Activated T-cell treated with anti-CD3 and anti-CD28 coated beads, Interleukin-2, amount 50 U/mL, for 72 hours (primary cell): Measurements from ENCODE around the gene TIMD4. TPM values are rescaled to one million over a fixed set of nuclear protein-coding genes. Genes with fewer than 3 reads are reported as not detected.
"Not testable (repeated sequence)": the region's sequence is repeated elsewhere in the genome, so short reads cannot be mapped to it uniquely, and the experiment has no call there.

Experiments used
- ATAC-seq, 2 donors: fragments of 150-1000 bp; cut with Tn5 transposase; replicated peaks in 1 of 2; 2 replicates each; pipeline ENCODE4 v1.10.0; 2021; ENCODE audit warnings: moderate library complexity in 2 of 2, mild to moderate bottlenecking in 1 of 2
- DNase-seq, 2 donors: peaks; one replicate each; pipeline ENCODE4 v3.0.0; 2021 to 2022; ENCODE audit warnings: mixed read lengths in 1 of 2
- H3K27ac Mint-ChIP-seq: one replicate; pipeline ENCODE4 v1.8.0; 2022; ENCODE audit warnings: mild to moderate bottlenecking, moderate library complexity, mixed read lengths
- H3K27me3 Mint-ChIP-seq: one replicate; pipeline ENCODE4 v1.8.0; 2022; ENCODE audit warnings: low read depth, mixed read lengths
- H3K36me3 Mint-ChIP-seq, 2 donors: one replicate each; pipeline ENCODE4 v1.8.0; 2022; ENCODE audit warnings: mixed read lengths in 2 of 2, mild to moderate bottlenecking in 1 of 2; ENCODE audit not compliant: insufficient read depth in 2 of 2
- H3K4me1 Mint-ChIP-seq: one replicate; pipeline ENCODE4 v1.8.0; 2022; ENCODE audit warnings: low read depth, mixed read lengths
- H3K4me3 Mint-ChIP-seq, 2 donors: one replicate each; pipeline ENCODE4 v1.8.0; 2022; ENCODE audit warnings: mild to moderate bottlenecking in 2 of 2, mixed read lengths in 2 of 2, moderate library complexity in 2 of 2
- H3K9me3 Mint-ChIP-seq, 2 donors: one replicate each; pipeline ENCODE4 v1.8.0; 2022; ENCODE audit warnings: mixed read lengths in 2 of 2
- total RNA-seq, 2 donors: library from RNA; stranded (reverse); gene quantifications; one replicate each; pipeline ENCODE4 v1.2.3, GENCODE V29; 2022

TIMD4 gene
- 10 to 100 TPM in 1 of 2 donors, 1 to 10 TPM in 1; 7.3 to 10.6 TPM for total RNA-seq

GRCh38 chr5:156963125-156963524, at the start of gene TIMD4:
Gene TIMD4, minus strand, starts transcription at chr5:156963226. Its CDS starts 28 bp downstream, at chr5:156963198.
- Mint-ChIP-seq H3K27ac (no peak within 1 kb of the TSS), H3K4me1 (no peaks in the 10 kb centered on the region), H3K9me3 (peaks cover 0 to 2% of the 10 kb centered on the region in 2 donors), H3K36me3 (no peaks in the 10 kb centered on the region), H3K4me3 (no peak within 1 kb of the TSS), H3K27me3 (no peaks in the 10 kb centered on the region)
- ATAC-seq (no peak), DNase-seq (no peak)

- Mint-ChIP-seq H3K27ac (no peak overlapping the region), H3K4me3 (no peak overlapping the region), H3K4me1 (peaks cover 27% of the 10 kb centered on the region)
These were observed 43.2 kb upstream of the TIMD4 start for GRCh38 chr5:157006262-157006661.

GRCh38 chr5:157004893-157005551, 42.0 kb upstream of the TIMD4 start:
- peaks cover 27% of the 10 kb centered on the region for H3K4me1 Mint-ChIP-seq
- ATAC-seq, result peak; percentile 91
- peaks cover 8 to 14% of the 10 kb centered on the region in 2 donors for H3K9me3 Mint-ChIP-seq
- H3K4me3 Mint-ChIP-seq, result peak overlapping the region; percentile 44 to 49
- peak overlapping the region; percentile 27 for H3K27ac Mint-ChIP-seq
- peak; percentile 17 to 21 for DNase-seq
- H3K27me3 Mint-ChIP-seq, result no peaks in the 10 kb centered on the region
- H3K36me3 Mint-ChIP-seq, result peaks cover 11 to 30% of the 10 kb centered on the region in 2 donors

More at GRCh38 chr5:157006262-157006661, 43.2 kb upstream of the TIMD4 start:
- no peak for ATAC-seq
- no peak for DNase-seq
- Mint-ChIP-seq H3K36me3 (peaks cover 8 to 21% of the 10 kb centered on the region in 2 donors), H3K9me3 (peaks cover 4 to 11% of the 10 kb centered on the region in 2 donors), H3K27me3 (no peaks in the 10 kb centered on the region)

- no peak for ATAC-seq
- DNase-seq, result no peak
- no peak overlapping the region for H3K4me3 Mint-ChIP-seq
- H3K4me1 Mint-ChIP-seq, result no peaks in the 10 kb centered on the region
- no peaks in the 10 kb centered on the region for H3K27me3 Mint-ChIP-seq
- no peak overlapping the region for H3K27ac Mint-ChIP-seq
- H3K36me3 Mint-ChIP-seq, result peaks cover 0 to 2% of the 10 kb centered on the region in 2 donors
- H3K9me3 Mint-ChIP-seq, result peaks cover 0 to 3% of the 10 kb centered on the region in 2 donors
These were observed 28.7 kb upstream of the TIMD4 start for GRCh38 chr5:156991714-156992113.

GRCh38 chr5:156984064-156984463, 21.0 kb upstream of the TIMD4 start:
- Mint-ChIP-seq H3K36me3 (peaks cover 4 to 6% of the 10 kb centered on the region in 2 donors), H3K27me3 (no peaks in the 10 kb centered on the region), H3K9me3 (peaks cover 4 to 6% of the 10 kb centered on the region in 2 donors), H3K4me3 (no peak overlapping the region), H3K27ac (no peak overlapping the region), H3K4me1 (no peaks in the 10 kb centered on the region)
- no peak for ATAC-seq
- no peak for DNase-seq

GRCh38 chr5:156981481-156981880, 18.5 kb upstream of the TIMD4 start:
- no peaks in the 10 kb centered on the region for H3K27me3 Mint-ChIP-seq
- no peak for DNase-seq
- H3K36me3 Mint-ChIP-seq, result peaks cover 2 to 3% of the 10 kb centered on the region in 2 donors
- no peak overlapping the region for H3K4me3 Mint-ChIP-seq
- H3K4me1 Mint-ChIP-seq, result no peaks in the 10 kb centered on the region
- H3K27ac Mint-ChIP-seq, result peak overlapping the region; percentile 69
- H3K9me3 Mint-ChIP-seq, result peaks cover 2% of the 10 kb centered on the region in 2 donors
- ATAC-seq, result no peak

GRCh38 chr5:156974328-156974727, 11.3 kb upstream of the TIMD4 start:
- H3K27ac Mint-ChIP-seq, result no peak overlapping the region
- DNase-seq (no peak), ATAC-seq (no peak)
- peaks cover 14% of the 10 kb centered on the region for H3K4me1 Mint-ChIP-seq
- no peaks in the 10 kb centered on the region for H3K27me3 Mint-ChIP-seq
- H3K36me3 Mint-ChIP-seq, result no peaks in the 10 kb centered on the region
- H3K9me3 Mint-ChIP-seq, result peaks cover 1 to 3% of the 10 kb centered on the region in 2 donors
- H3K4me3 Mint-ChIP-seq, result no peak overlapping the region

- H3K27ac Mint-ChIP-seq, result no peak overlapping the region
- no peaks in the 10 kb centered on the region for H3K36me3 Mint-ChIP-seq
- DNase-seq, result no peak
- peaks cover 1 to 3% of the 10 kb centered on the region in 2 donors for H3K9me3 Mint-ChIP-seq
- peaks cover 14% of the 10 kb centered on the region for H3K4me1 Mint-ChIP-seq
- no peak overlapping the region for H3K4me3 Mint-ChIP-seq
- no peaks in the 10 kb centered on the region for H3K27me3 Mint-ChIP-seq
- ATAC-seq, result peak in 1 of 2 donors; percentile 29
These were observed 9.0 kb upstream of the TIMD4 start for GRCh38 chr5:156971848-156972525.

- no peak for DNase-seq
- H3K4me1 Mint-ChIP-seq, result peaks cover 14% of the 10 kb centered on the region
- H3K36me3 Mint-ChIP-seq, result no peaks in the 10 kb centered on the region
- H3K9me3 Mint-ChIP-seq, result peaks cover 1 to 3% of the 10 kb centered on the region in 2 donors
- H3K4me3 Mint-ChIP-seq, result no peak overlapping the region
- H3K27me3 Mint-ChIP-seq, result no peaks in the 10 kb centered on the region
- no peak overlapping the region for H3K27ac Mint-ChIP-seq
- peak; percentile 78 to 83 for ATAC-seq
These were observed 8.4 kb upstream of the TIMD4 start for GRCh38 chr5:156971415-156971814.

- not testable (repeated sequence) for H3K9me3 Mint-ChIP-seq, ATAC-seq, DNase-seq, H3K4me3 Mint-ChIP-seq, H3K36me3 Mint-ChIP-seq, H3K27ac Mint-ChIP-seq, H3K27me3 Mint-ChIP-seq
- H3K4me1 Mint-ChIP-seq, result peaks cover 14% of the 10 kb centered on the region
These were observed 4.4 kb upstream of the TIMD4 start for GRCh38 chr5:156967386-156967785.

GRCh38 chr5:156956321-156956720, 6.7 kb downstream of the TIMD4 start:
- no peak for ATAC-seq
- Mint-ChIP-seq H3K4me3 (no peak overlapping the region), H3K9me3 (no peaks in the 10 kb centered on the region), H3K4me1 (no peaks in the 10 kb centered on the region), H3K36me3 (no peaks in the 10 kb centered on the region), H3K27ac (no peak overlapping the region), H3K27me3 (no peaks in the 10 kb centered on the region)
- DNase-seq, result no peak

- Mint-ChIP-seq H3K4me1 (peaks cover 25% of the 10 kb centered on the region), H3K9me3 (no peaks in the 10 kb centered on the region), H3K4me3 (no peak overlapping the region), H3K27me3 (no peaks in the 10 kb centered on the region), H3K36me3 (no peaks in the 10 kb centered on the region), H3K27ac (no peak overlapping the region)
- no peak for ATAC-seq
- DNase-seq, result no peak
These were observed 11.7 kb downstream of the TIMD4 start for GRCh38 chr5:156951359-156951758.

GRCh38 chr5:156950716-156951115, 12.3 kb downstream of the TIMD4 start:
- no peak for ATAC-seq
- no peaks in the 10 kb centered on the region for H3K36me3 Mint-ChIP-seq
- no peaks in the 10 kb centered on the region for H3K9me3 Mint-ChIP-seq
- no peak overlapping the region for H3K27ac Mint-ChIP-seq
- no peaks in the 10 kb centered on the region for H3K27me3 Mint-ChIP-seq
- H3K4me3 Mint-ChIP-seq, result no peak overlapping the region
- peaks cover 25% of the 10 kb centered on the region for H3K4me1 Mint-ChIP-seq
- DNase-seq, result no peak
